ENCODE results near the gene CCDC69.

The CCDC69 gene

DNA sequence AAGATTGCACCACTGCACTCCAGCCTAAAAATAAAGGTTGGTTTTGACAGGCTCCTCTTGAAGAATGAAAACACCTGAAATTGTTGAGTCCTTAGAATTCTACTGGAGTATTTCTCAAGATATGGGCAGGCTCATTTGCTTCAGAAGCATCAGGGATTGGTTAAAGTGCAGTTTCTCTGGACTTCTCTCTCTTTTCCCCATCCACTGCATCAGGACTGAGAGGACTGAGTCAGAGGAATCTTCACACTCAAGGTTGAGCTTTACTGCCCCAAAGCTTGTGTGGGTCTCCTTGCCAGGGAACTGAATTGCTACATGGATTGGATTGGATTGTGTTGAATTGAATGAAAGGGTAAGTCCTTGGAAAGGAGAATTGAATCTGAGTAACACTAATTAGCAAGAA, 7.5 kb upstream of the CCDC69 start:
- TF ChIP-seq, protein P1, sequence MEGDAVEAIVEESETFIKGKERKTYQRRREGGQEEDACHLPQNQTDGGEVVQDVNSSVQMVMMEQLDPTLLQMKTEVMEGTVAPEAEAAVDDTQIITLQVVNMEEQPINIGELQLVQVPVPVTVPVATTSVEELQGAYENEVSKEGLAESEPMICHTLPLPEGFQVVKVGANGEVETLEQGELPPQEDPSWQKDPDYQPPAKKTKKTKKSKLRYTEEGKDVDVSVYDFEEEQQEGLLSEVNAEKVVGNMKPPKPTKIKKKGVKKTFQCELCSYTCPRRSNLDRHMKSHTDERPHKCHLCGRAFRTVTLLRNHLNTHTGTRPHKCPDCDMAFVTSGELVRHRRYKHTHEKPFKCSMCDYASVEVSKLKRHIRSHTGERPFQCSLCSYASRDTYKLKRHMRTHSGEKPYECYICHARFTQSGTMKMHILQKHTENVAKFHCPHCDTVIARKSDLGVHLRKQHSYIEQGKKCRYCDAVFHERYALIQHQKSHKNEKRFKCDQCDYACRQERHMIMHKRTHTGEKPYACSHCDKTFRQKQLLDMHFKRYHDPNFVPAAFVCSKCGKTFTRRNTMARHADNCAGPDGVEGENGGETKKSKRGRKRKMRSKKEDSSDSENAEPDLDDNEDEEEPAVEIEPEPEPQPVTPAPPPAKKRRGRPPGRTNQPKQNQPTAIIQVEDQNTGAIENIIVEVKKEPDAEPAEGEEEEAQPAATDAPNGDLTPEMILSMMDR (IDR thresholded peaks at IDR 0.05; ENCODE audit: low read depth, low read length) = no peak
- in situ Hi-C loops (cut with HindIII; ENCODE audit: low sequenced_read_pairs) = no loop called here
- no peak for DNase-seq (ENCODE audit: low read depth, low spot score)
- no peak overlapping the region for H3K4me3 ChIP-seq (ENCODE audit: low read depth, low read length)

DNA sequence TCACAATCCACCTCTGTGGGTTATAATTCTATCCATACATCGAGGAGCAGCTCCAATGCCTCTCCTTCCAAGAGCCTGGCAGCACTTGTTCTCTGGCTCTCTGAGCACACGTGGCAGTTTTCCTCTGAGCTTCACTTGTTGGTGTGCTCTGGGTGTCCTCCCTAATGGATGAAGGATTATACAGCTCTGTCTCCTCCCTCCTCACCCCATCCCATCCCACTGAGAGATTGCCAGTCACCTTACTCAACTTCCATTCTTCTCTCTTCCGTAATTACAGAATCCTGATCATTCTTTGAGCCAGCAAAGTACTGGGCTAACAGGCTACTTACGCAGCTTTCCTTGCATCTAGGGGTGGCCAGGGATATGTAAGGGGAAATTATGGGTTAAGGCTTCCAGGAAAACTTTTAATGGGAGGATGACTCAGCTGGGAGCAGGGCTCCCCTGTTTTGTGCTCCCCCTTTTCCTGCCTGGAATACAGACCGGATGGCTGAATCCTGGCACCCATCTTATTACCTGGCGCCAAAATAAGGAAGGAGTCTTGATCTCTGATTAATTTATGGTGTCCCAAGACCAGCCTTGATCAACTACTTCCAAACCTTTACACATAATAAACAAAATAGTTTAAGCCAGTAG, 6.3 kb upstream of the CCDC69 start:
- no peak overlapping the region for H3K4me3 ChIP-seq (ENCODE audit: low read depth, low read length)
- no peak for DNase-seq (ENCODE audit: low read depth, low spot score)
- TF ChIP-seq, protein P1 (IDR thresholded peaks at IDR 0.05; ENCODE audit: low read depth, low read length) = no peak
- in situ Hi-C loops (cut with HindIII; ENCODE audit: low sequenced_read_pairs) = no loop called here

DNA sequence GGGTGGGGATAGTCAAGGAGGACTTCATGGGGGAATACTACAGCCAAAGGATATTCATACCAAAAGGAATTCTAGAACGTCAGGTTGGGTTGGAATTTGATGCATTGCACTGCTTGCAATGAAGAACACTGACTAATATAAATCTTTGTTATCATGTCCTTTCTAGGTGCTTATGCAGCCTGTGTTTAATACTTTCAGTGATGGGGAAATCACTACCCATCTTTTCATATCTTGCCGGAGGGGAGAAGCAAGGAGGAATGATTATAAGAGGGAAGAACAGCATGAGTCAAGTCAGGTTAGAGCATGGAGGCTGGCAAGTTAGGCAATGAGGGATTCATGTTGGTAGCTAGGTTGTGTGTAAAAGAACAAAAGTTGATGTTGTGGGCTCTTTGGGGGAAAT, 5.1 kb upstream of the CCDC69 start:
- no peak for DNase-seq (ENCODE audit: low read depth, low spot score)
- TF ChIP-seq, protein P1 (IDR thresholded peaks at IDR 0.05; ENCODE audit: low read depth, low read length) = no peak
- no peak overlapping the region for H3K4me3 ChIP-seq (ENCODE audit: low read depth, low read length)
- in situ Hi-C loops (cut with HindIII; ENCODE audit: low sequenced_read_pairs) = no loop called here

DNA sequence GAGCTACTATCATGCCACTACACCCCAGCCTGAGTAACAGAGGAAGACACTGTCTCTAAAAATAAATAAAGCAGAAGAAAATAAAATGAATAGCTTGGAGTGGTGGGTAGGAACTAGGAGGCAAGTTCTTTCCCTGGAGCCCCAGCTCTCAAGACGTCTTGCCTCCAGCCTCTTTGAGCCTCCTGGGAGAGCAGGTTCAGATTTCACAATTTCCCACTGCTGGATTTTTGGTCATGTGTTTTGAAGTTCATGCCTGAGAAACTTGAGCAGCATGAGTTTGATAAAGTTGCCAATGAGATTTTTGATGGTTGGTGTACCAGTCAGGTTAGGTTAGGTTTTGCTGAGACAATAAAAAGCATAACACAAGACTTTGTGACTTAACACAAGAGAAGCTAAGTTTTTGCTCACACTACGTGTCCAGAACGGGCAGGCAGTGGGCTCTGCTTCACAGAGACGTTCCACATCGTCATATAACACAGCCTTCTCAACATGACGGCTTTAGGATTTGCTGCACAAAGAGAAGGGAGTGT, 4.1 kb upstream of the CCDC69 start:
- TF ChIP-seq, protein P1 (IDR thresholded peaks at IDR 0.05; ENCODE audit: low read depth, low read length) = no peak
- no peak for DNase-seq (ENCODE audit: low read depth, low spot score)
- in situ Hi-C loops (cut with HindIII; ENCODE audit: low sequenced_read_pairs) = no loop called here
- no peak overlapping the region for H3K4me3 ChIP-seq (ENCODE audit: low read depth, low read length)

DNA sequence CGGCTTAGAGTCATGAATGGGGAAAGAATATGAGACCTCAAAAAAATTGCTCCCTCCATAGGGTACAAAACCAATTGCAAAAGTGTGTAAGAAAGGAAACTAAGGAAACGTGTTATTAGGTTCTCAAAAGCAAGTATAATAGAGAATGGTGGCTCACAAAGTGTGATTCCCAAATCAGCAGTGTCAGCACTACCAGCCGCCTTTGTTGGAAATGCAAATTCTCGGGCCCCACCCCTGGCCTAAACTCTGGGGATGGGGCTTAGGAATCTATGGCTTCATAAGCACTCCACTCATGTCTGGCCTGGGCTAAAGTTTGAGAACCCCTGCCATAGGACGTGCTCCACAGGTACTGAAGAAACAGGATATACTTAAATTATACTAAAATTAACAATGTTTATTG, 1.6 kb upstream of the CCDC69 start:
- no peak overlapping the region for H3K4me3 ChIP-seq (ENCODE audit: low read depth, low read length)
- TF ChIP-seq, protein P1 (IDR thresholded peaks at IDR 0.05; ENCODE audit: low read depth, low read length) = no peak
- no peak for DNase-seq (ENCODE audit: low read depth, low spot score)
- in situ Hi-C loops (cut with HindIII; ENCODE audit: low sequenced_read_pairs) = no loop called here

DNA sequence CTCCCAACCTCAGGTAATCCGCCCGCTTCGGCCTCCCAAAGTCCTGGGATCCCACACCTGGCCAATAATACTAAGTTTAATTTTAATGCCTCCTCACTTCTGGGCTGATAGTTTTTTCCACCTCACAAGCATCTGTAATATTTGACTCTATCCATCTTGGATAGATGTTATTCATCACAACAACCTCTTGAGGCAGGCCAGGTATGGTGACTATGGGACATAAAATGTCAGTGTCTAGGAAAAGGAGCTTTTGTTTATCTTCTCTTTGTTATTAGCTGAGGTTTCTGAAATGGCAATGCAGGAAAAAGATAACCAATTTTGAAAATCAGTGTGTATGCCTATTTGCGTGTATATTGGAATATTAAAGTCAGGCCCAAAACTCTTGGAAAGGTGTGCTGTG, 1.2 kb upstream of the CCDC69 start:
- no peak overlapping the region for H3K4me3 ChIP-seq (ENCODE audit: low read depth, low read length)
- TF ChIP-seq, protein P1 (IDR thresholded peaks at IDR 0.05; ENCODE audit: low read depth, low read length) = no peak
- in situ Hi-C loops (cut with HindIII; ENCODE audit: low sequenced_read_pairs) = no loop called here
- no peak for DNase-seq (ENCODE audit: low read depth, low spot score)
